ENCODE results near the gene NDST4.

The NDST4 gene

GRCh38 chr4:115113506-115114106 is at the start of gene NDST4:
TSS of gene NDST4 (minus strand) at chr4:115113620. CDS start at chr4:115077036, 36,584 bp downstream.
- peak; percentile 15 for DNase-seq (ENCODE audit: low read depth, low spot score)

- no peak for DNase-seq (ENCODE audit: low read depth, low spot score)
Observed at GRCh38 chr4:115159141-115159540, 45.7 kb upstream of the NDST4 start.

GRCh38 chr4:115158296-115158695 is 44.9 kb upstream of the NDST4 start:
- DNase-seq (ENCODE audit: low read depth, low spot score): no peak

GRCh38 chr4:115154826-115155225 is 41.4 kb upstream of the NDST4 start:
- peak; percentile 5 for DNase-seq (ENCODE audit: low read depth, low spot score)

GRCh38 chr4:115152965-115153364 is 39.5 kb upstream of the NDST4 start:
- no peak for DNase-seq (ENCODE audit: low read depth, low spot score)

- DNase-seq (ENCODE audit: low read depth, low spot score): no peak
Observed at GRCh38 chr4:115152081-115152480, 38.7 kb upstream of the NDST4 start.

GRCh38 chr4:115149106-115149505 is 35.7 kb upstream of the NDST4 start:
- no peak for DNase-seq (ENCODE audit: low read depth, low spot score)

GRCh38 chr4:115145393-115146160 is 32.2 kb upstream of the NDST4 start:
- no peak for DNase-seq (ENCODE audit: low read depth, low spot score)

- no peak for DNase-seq (ENCODE audit: low read depth, low spot score)
Observed at GRCh38 chr4:115128037-115128436, 14.6 kb upstream of the NDST4 start.

- no peak for DNase-seq (ENCODE audit: low read depth, low spot score)
Observed at GRCh38 chr4:115126491-115126890, 13.1 kb upstream of the NDST4 start.

GRCh38 chr4:115121351-115122043 is 8.1 kb upstream of the NDST4 start:
- no peak for DNase-seq (ENCODE audit: low read depth, low spot score)

GRCh38 chr4:115119804-115120352 is 6.5 kb upstream of the NDST4 start:
- no peak for DNase-seq (ENCODE audit: low read depth, low spot score)

- no peak for DNase-seq (ENCODE audit: low read depth, low spot score)
Observed at GRCh38 chr4:115117651-115118050, 4.2 kb upstream of the NDST4 start.

GRCh38 chr4:115110191-115111181 is 2.9 kb downstream of the NDST4 start:
- no peak for DNase-seq (ENCODE audit: low read depth, low spot score)

- DNase-seq (ENCODE audit: low read depth, low spot score): no peak
Observed at GRCh38 chr4:115108850-115109249, 4.6 kb downstream of the NDST4 start.

GRCh38 chr4:115107411-115107810 is 6.0 kb downstream of the NDST4 start:
- DNase-seq (ENCODE audit: low read depth, low spot score): no peak

- no peak for DNase-seq (ENCODE audit: low read depth, low spot score)
Observed at GRCh38 chr4:115101675-115102074, 11.7 kb downstream of the NDST4 start.

GRCh38 chr4:115090483-115091075 is 22.8 kb downstream of the NDST4 start:
- DNase-seq (ENCODE audit: low read depth, low spot score): peak; percentile 2

GRCh38 chr4:115082633-115083032 is 30.8 kb downstream of the NDST4 start:
- DNase-seq (ENCODE audit: low read depth, low spot score): no peak

- no peak for DNase-seq (ENCODE audit: low read depth, low spot score)
Observed at GRCh38 chr4:115076691-115077090, 36.7 kb downstream of the NDST4 start.

- no peak for DNase-seq (ENCODE audit: low read depth, low spot score)
Observed at GRCh38 chr4:115058533-115058932, 54.9 kb downstream of the NDST4 start.
